Activated naive CD4-positive, alpha-beta T cell treated with anti-CD3 and anti-CD28 coated beads, Interleukin-2, amount 50 U/mL, for 72 hours (primary cell): ENCODE data around the gene IGSF23. TPM values are rescaled to one million over a fixed set of nuclear protein-coding genes. Genes with fewer than 3 reads are reported as not detected.

ENCODE experiments used
- ATAC-seq, 2 donors: fragments of 150-1000 bp; cut with Tn5 transposase; 2 replicates each; pipeline ENCODE4 v1.10.0; 2021; ENCODE audit warnings: mild to moderate bottlenecking in 2 of 2, moderate library complexity in 2 of 2
- DNase-seq, 2 donors: peaks; one replicate each; pipeline ENCODE4 v3.0.0; 2021 to 2022; ENCODE audit warnings: low spot score in 2 of 2
- H3K27ac Mint-ChIP-seq, 2 donors: one replicate each; pipeline ENCODE4 v1.8.0; 2022; ENCODE audit warnings: mild to moderate bottlenecking in 2 of 2, mixed read lengths in 2 of 2
- H3K36me3 Mint-ChIP-seq, 2 donors: one replicate each; pipeline ENCODE4 v1.8.0; 2022; ENCODE audit warnings: mixed read lengths in 2 of 2
- H3K9me3 Mint-ChIP-seq, 2 donors: one replicate each; pipeline ENCODE4 v1.8.0; 2022; ENCODE audit warnings: mixed read lengths in 2 of 2
- total RNA-seq, 2 donors: library from RNA; stranded (reverse); gene quantifications; one replicate each; pipeline ENCODE4 v1.2.3, GENCODE V29; 2022

Gene IGSF23
- total RNA-seq, 2 donors from 2014 or later = not detected

DNA sequence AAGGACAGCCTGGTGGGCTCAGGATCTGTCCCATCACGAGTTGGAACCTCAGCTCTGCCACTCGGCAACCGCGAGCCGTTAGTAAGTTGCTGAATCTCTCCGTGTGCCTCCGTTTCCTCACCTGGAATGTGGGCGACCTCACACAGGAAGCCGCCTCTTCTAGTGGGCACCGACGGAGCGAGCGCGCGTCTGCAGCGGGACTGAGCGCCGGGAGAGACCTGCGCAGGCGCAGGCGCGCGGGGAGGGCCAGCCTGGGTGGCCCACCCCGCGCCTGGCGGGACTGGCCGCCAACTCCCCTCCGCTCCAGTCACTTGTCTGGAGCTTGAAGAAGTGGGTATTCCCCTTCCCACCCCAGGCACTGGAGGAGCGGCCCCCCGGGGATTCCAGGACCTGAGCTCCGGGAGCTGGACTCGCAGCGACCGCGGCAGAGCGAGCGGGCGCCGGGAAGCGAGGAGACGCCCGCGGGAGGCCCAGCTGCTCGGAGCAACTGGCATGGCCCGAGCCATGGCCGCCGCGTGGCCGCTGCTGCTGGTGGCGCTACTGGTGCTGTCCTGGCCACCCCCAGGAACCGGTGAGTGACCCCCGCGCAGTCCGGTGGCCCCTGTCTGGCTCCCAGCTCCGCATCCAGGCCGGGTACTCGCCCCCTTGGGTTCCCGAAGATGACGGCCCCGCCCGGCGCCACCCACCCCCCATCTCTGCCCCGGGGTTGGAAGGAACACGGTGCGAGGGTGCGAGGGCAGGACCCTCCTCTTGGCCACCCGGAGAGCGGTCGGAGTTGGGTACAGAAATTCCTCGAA lies 30.4 kb downstream of the IGSF23 start, which contains the start of gene PVR:
Gene PVR (plus strand): TSS at position 306 of the 797 bp plus-strand sequence. CDS start 187 bp downstream, at position 493.
- ATAC-seq = peak; percentile 82 to 87
- peak within 1 kb of the TSS; percentile 53 to 65 for H3K27ac Mint-ChIP-seq
- no peaks in the 10 kb centered on the region for H3K9me3 Mint-ChIP-seq
- peak; percentile 67 to 69 for DNase-seq
- H3K36me3 Mint-ChIP-seq = peaks cover 0 to 6% of the 10 kb centered on the region in 2 donors

GRCh38 chr19:44644402-44645016 lies 31.1 kb downstream of the IGSF23 start:
- Mint-ChIP-seq H3K9me3 (no peaks in the 10 kb centered on the region), H3K36me3 (peaks cover 0 to 6% of the 10 kb centered on the region in 2 donors), H3K27ac (peak overlapping the region in 1 of 2 donors; percentile 53)
- ATAC-seq = peak; percentile 59 to 81
- DNase-seq = no peak

DNA sequence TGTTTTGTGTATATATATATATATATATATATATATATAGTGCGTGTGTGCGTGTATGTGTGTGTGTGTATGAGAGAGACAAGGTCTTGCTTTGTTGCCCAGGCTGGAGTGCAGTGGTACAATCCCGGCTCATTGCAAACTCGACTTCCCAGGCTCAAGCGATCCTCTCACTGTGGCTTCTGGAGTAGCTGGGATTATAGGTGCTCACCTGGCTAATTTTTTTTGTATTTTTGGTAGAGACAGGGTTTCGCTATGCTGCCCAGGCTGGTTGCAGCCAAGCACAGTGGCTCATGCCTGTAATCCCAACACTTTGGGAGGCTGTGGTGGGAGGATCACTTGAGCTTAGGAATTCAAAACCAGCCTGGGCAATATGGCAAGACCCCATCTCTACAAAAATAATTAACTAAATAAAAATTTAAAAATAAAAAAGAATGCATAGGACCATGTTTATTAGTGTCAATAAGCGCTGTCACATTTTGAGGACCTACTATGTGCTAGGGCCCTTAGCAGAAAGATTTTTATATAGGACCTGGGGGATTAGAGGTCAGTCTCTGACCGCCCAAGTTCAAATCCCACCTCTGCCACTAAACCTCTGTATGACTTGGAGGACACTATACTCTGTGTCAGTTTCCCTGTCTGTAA lies 32.2 kb downstream of the IGSF23 start:
- DNase-seq (no peak), ATAC-seq (no peak)
- Mint-ChIP-seq H3K9me3 (no peaks in the 10 kb centered on the region), H3K27ac (no peak overlapping the region), H3K36me3 (peaks cover 0 to 6% of the 10 kb centered on the region in 2 donors)

DNA sequence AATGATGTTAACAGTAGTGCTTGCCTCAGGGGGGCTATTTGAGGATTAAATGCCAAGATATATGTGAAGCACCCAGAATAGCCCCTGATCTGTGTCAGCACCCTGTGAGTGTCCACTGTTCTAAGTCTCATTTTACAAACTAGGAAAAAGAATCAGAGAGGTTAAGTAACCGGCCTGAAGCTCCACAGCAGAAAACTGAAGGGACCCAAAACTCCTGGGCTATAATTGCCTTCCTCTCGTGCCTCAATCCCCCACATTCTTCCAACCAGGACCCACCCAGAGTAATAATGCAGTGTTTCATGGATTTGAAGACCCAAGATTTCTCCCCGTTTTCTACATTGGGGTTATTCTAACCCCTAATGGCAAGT lies 32.7 kb downstream of the IGSF23 start:
- Mint-ChIP-seq H3K9me3 (no peaks in the 10 kb centered on the region), H3K27ac (no peak overlapping the region), H3K36me3 (peaks cover 0 to 6% of the 10 kb centered on the region in 2 donors)
- no peak for ATAC-seq
- no peak for DNase-seq

GRCh38 chr19:44647144-44647543 lies 33.8 kb downstream of the IGSF23 start:
- H3K27ac Mint-ChIP-seq = no peak overlapping the region
- no peak for ATAC-seq
- DNase-seq = no peak
- H3K36me3 Mint-ChIP-seq = peaks cover 0 to 6% of the 10 kb centered on the region in 2 donors
- no peaks in the 10 kb centered on the region for H3K9me3 Mint-ChIP-seq

- Mint-ChIP-seq H3K36me3 (peaks cover 0 to 6% of the 10 kb centered on the region in 2 donors), H3K27ac (no peak overlapping the region), H3K9me3 (no peaks in the 10 kb centered on the region)
- peak in 1 of 2 donors; percentile 66 for ATAC-seq
- DNase-seq = no peak
Measured at GRCh38 chr19:44648631-44649251, 35.4 kb downstream of the IGSF23 start.

- H3K9me3 Mint-ChIP-seq = no peaks in the 10 kb centered on the region
- peak overlapping the region; percentile 5 to 31 for H3K27ac Mint-ChIP-seq
- peaks cover 0 to 6% of the 10 kb centered on the region in 2 donors for H3K36me3 Mint-ChIP-seq
- DNase-seq (no peak), ATAC-seq (no peak)
Measured at GRCh38 chr19:44649578-44650145, 36.3 kb downstream of the IGSF23 start.

DNA sequence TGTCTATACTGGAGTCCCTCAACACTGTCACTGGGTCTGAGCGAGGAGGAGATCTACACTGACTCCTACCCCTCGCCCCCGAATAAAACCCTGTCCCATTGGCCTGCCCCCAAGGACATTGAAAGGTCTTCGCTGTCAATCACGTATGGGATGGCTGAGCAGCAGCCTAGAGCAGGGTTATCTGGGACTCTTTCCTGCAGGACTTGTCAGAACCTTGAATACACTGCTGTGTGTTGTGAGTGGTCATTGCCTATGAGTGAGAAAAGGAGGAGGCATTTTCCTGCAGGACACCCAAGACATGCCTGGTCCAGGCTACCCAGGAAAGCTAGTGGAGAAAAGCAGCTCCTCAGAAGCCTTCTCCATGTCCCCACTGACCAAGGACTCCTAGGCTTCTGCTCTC lies 40.0 kb downstream of the IGSF23 start:
- peaks cover 0 to 5% of the 10 kb centered on the region in 2 donors for H3K36me3 Mint-ChIP-seq
- DNase-seq (no peak), ATAC-seq (no peak)
- H3K27ac Mint-ChIP-seq = no peak overlapping the region
- H3K9me3 Mint-ChIP-seq = no peaks in the 10 kb centered on the region

- ATAC-seq (peak; percentile 90 to 96), DNase-seq (peak; percentile 69 to 74)
- peaks cover 0 to 5% of the 10 kb centered on the region in 2 donors for H3K36me3 Mint-ChIP-seq
- H3K9me3 Mint-ChIP-seq = no peaks in the 10 kb centered on the region
- H3K27ac Mint-ChIP-seq = peak overlapping the region in 1 of 2 donors; percentile 24
Measured at GRCh38 chr19:44653977-44654774, 40.8 kb downstream of the IGSF23 start.

DNA sequence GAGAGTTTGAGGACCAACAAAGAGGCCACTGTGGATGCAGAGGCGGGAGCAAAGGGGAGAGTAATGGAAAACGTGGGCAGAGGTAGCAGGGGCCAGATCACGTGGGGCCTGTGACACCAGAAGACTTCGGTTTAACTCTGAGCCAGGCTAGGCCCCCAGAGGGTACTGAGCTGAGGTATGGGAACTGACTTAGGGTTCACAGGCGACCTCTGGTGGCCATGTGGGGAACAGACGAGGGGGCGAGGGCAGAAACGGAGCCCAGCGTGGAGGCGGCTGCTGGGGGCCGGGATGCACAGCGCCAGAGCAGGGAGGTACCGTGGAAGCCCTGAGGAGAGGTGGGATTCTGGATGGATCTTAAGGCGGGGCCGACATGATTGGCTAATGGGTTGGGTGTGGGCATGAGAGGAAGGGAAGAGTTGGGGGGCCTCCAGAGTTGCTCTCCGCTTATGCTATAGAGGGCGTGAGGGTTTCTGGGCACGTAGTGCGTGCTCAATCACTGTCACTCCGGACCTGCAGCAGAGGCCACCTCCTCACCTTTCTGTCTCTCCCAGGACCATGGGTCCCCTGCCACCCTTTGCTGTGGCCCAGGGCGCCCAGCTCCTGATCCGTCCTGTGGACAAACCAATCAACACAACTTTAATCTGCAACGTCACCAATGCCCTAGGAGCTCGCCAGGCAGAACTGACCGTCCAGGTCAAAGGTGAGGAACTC lies 44.0 kb downstream of the IGSF23 start:
- H3K27ac Mint-ChIP-seq = peak overlapping the region in 1 of 2 donors; percentile 16
- no peaks in the 10 kb centered on the region for H3K9me3 Mint-ChIP-seq
- peak; percentile 55 to 76 for ATAC-seq
- peak; percentile 64 to 81 for DNase-seq
- peaks cover 0 to 5% of the 10 kb centered on the region in 2 donors for H3K36me3 Mint-ChIP-seq

DNA sequence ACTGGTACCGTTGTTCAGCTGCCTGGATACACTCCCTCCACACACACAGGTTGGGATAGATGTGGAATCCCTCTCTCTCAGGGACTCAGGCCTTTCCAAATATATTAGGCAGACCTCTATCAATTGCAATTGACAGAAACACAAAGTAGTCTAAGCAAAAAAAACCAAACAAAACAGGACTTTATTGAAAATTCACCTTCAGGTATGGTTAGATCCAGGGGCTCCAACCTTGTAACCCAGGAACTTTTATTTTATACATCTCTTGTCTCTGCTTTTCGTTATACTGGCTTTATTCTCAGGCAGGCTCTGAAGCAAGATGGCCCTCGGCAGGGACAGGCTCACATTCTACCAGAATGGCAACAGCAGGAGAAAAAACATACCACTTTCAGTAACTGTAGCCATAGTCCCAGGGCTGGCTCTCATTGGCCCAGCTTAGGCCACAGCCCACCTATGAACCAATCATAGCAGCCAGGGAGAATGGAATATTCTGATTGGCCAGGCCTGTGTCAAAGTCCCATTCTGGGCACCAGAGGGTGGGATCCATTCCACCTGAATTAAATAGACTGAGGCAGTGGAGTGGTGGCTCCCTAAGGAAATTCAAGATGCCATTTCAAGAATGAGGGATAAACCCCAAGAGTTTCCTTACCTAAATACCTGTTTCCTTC lies 44.8 kb downstream of the IGSF23 start:
- DNase-seq = no peak
- no peak overlapping the region for H3K27ac Mint-ChIP-seq
- no peaks in the 10 kb centered on the region for H3K9me3 Mint-ChIP-seq
- peaks cover 0 to 5% of the 10 kb centered on the region in 2 donors for H3K36me3 Mint-ChIP-seq
- peak in 1 of 2 donors; percentile 27 for ATAC-seq

DNA sequence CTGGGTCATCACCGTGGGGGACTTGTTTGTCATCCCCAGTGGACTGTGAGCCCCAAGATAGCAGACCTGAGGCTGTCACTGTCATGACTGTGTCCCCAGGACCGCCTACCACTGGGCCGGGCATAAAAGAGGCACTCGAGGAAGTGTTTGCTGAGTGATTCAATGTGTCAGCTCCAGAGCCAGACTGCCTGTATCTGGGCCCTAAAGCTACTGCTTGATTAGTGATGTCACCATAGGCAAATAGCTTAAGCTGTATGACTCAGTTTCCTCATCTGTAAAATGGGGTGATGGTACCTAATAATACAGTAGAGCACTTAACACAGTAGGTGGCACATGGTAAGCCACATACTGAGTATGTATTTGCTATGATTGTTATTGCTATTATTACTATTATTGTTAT lies 46.7 kb downstream of the IGSF23 start:
- no peak for ATAC-seq

DNA sequence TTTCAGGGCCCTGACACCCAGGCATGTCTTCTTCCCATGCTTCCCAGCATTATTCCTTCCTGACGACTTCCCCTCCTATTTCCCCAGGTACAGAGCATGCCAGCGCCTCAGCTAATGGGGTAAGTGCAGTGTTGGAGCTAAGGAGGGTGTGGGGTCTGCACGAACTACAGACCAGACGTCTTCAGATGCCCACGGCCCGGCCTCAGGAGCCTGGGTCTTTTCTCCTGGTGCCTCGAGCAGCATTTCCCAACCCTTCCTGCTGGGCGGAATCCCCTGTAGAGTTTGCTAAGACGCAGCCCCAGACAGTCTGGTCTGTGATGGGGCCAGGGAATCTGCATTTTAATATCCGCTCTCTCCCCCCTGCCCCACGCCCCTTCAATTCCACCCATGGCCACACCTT lies 47.8 kb downstream of the IGSF23 start:
- no peak for ATAC-seq
- Mint-ChIP-seq H3K9me3 (no peaks in the 10 kb centered on the region), H3K27ac (no peak overlapping the region), H3K36me3 (no peaks in the 10 kb centered on the region)
- DNase-seq = no peak

More for the DNA sequence above, 46.7 kb downstream of the IGSF23 start:
- Mint-ChIP-seq H3K36me3 (peaks cover 0 to 5% of the 10 kb centered on the region in 2 donors), H3K27ac (no peak overlapping the region), H3K9me3 (no peaks in the 10 kb centered on the region)
- DNase-seq = no peak

DNA sequence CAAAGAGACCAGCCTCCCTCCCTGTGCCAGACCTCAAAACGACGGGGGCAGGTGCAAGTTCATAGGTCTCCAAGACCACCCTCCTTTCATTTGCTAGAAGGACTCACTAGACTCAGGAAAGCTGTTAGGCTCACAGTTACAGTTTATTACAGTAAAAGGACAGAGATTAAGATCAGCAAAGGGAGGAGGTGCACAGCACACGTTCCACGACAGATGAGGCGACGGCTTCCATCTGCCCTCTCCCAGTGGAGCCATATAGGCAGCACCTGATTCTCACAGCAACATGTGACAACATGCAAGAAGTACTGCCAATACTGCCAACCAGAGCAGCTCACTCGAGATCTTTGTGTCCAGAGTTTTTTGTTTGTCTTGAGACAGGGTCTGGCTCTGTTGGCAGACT lies 48.5 kb downstream of the IGSF23 start:
- no peak for ATAC-seq

More for the DNA sequence above, 48.5 kb downstream of the IGSF23 start:
- no peaks in the 10 kb centered on the region for H3K9me3 Mint-ChIP-seq
- H3K36me3 Mint-ChIP-seq = no peaks in the 10 kb centered on the region
- no peak for DNase-seq
- no peak overlapping the region for H3K27ac Mint-ChIP-seq
